HG03457 (cell line): ENCODE measurements around the gene LCN6.
"Not testable (repeated sequence)": the region's sequence is repeated elsewhere in the genome, so short reads cannot be mapped to it uniquely, and the experiment has no call there.

Source experiments
- ATAC-seq: cut with Tn5 transposase; IDR thresholded peaks from one replicate; pipeline ENCODE4 v1.9.1; 2021; ENCODE audit warnings: moderate number of reproducible peaks; ENCODE audit not compliant: unreplicated experiment

LCN6 gene

GRCh38 chr9:136711751-136712689 is 36.3 kb downstream of the LCN6 start, which contains the start of gene DIPK1B:
DIPK1B (plus strand) TSS chr9:136712572; CDS start chr9:136712666, 94 bp downstream.
- no peak for ATAC-seq

DNA sequence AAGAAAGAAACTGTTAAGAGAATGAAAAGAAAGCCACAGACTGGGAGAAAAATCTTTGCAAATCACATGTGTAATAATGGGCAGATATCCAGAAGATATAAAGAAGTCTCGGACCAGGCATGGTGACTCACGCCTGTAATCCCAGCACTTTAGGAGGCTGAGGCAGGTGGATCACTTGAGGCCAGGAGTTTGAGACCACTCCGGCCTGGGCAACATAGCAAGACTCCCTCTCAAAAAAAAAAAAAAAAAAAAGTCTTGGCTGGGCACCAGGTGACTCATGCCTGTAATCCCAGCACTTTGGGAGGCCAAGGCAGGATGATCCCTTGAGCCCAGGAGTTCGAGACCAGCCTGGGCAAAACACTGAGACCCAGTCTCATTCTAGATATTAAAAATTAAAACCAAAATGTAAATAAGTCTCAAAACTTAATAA is 37.1 kb downstream of the LCN6 start:
- ATAC-seq: not testable (repeated sequence)

- ATAC-seq: no peak
Observed at GRCh38 chr9:136710543-136710942, 37.8 kb downstream of the LCN6 start.

DNA sequence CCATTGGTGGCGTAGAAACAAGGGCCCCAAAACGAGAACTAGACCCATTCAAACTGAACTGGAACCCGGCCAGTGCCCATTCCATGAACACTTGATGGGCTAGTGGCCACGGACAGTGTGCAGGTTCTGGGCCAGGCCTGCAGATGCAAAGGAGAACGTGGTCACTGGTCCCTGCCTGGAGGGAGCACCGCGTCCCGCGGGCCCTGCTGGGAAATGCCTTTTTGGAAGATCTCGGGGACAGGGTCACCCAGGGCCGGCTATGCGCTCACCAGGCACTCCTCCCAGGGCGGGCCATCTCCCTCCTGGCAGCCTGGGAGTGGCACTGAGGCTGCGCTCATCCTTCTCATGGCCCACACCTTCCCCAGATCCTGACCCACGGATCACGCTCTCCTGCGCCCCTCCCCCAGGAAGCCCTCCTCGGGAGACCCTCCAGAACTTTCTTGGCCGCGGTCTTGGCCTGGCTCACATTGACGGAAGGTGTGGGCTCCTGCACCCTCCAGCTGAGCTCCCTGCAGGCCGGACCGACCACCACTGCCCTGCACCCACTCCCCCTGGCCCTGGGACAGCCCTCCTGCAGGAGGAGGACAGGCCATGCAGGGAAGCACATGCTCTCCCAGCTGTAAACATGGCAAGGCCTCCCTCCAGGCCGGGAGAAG is 38.7 kb downstream of the LCN6 start:
- no peak for ATAC-seq

DNA sequence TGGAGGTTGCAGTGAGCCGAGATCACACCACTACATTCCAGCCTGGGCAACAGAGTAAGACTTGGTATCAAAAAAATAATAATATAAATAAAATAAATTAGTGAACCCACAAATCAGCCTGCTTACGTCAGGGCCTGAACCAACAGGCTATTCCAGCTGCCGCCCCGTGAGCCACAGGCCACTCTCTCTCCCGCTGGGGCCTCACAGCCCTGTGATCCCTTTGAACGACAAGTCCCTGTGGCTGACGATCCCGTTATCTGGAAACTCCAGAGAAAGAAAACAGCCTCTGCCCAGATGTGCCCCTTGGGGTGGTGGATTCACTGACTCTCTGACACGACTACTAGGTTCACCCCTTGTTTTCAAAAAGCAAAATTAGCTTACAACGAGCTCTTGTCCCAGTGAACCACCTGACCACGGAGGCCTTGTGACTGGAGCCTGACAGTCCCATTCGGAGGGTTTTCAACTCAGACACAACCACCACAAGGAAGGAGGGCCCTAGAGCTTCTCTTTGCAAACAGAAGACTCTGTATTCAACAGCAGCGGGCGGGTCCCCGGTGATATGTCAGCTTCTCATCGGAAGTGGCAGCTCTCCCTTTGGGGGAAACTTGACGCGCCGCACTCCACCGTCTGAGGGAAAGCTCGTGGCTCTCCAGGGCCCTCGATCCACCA is 40.3 kb downstream of the LCN6 start:
- ATAC-seq: no peak

DNA sequence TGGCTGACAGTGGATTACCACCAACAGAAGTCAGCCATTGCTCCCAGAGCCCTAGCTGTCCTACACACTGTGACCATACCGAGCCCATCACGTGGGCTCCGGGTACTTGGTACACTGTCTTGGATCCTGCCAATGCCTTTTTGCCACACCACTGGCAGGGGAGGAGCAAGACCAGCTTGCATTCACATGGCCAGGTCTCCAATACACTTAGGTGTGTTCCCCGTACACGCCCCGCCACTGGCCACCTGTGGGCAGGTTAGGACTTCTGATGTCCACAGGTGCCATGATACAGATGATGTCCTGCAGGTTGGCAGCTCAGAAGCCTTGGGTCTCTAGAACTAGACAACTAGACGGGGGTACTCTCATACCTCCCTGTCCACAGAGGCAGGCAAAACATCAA is 41.3 kb downstream of the LCN6 start:
- ATAC-seq: no peak

- ATAC-seq: no peak
Observed at GRCh38 chr9:136705564-136705963, 42.8 kb downstream of the LCN6 start.

GRCh38 chr9:136704741-136705140 is 43.6 kb downstream of the LCN6 start:
- not testable (repeated sequence) for ATAC-seq

GRCh38 chr9:136703276-136703860 is 45.0 kb downstream of the LCN6 start:
- ATAC-seq: no peak

DNA sequence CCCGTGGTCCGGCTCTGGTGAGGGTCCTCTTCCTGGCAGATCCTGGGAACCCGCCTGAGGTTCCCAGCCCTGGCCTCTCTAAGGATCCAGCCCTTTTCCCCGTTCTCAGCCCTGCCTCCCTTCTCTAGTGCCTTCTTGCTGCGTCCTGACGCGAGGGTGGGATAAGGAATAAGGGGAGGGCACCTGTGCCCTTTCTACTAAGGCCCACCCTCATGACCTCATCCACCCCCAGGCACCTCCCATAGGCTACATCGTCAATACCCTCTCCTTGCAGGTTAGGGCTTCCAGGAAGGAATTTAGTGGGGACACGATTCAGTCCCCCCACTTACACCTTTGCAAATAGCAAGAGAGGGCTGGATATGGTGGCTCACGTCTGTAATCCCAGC is 46.7 kb downstream of the LCN6 start:
- ATAC-seq: no peak

GRCh38 chr9:136700959-136701667 is 47.2 kb downstream of the LCN6 start:
- no peak for ATAC-seq

- ATAC-seq: no peak
Observed at GRCh38 chr9:136700304-136700703, 48.0 kb downstream of the LCN6 start.

DNA sequence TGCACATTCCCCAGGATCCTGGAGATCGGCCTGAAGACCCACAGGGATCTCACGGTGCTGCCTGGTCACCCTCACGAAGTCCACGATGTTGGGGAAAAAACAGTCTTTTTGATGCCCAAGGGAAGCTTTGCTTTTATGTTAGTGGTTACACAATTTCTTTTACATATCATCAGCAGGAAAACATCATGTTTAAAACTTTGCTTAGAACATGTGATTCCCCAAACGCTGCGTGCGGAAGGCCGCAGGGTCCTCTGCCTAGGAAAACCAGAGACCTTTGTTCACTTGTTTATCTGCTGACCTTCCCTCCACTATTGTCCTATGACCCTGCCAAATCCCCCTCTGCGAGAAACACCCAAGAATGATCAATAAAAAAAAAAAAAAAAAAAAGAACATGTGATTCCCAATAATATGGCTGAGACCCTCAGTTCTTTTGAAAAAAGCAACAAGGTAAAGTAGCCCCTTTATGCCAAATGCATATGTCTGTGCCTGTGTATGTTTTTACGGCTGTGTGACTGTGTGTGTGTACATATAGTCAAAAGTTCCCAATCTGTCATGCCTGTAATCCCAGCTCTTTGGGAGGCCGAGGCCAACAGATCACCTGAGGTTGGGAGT is 49.6 kb downstream of the LCN6 start:
- no peak for ATAC-seq

GRCh38 chr9:136697821-136698526 is 50.4 kb downstream of the LCN6 start:
- no peak for ATAC-seq

- ATAC-seq: no peak
Observed at GRCh38 chr9:136697146-136697820, 51.0 kb downstream of the LCN6 start.

- no peak for ATAC-seq
Observed at GRCh38 chr9:136696502-136696901, 51.8 kb downstream of the LCN6 start.

DNA sequence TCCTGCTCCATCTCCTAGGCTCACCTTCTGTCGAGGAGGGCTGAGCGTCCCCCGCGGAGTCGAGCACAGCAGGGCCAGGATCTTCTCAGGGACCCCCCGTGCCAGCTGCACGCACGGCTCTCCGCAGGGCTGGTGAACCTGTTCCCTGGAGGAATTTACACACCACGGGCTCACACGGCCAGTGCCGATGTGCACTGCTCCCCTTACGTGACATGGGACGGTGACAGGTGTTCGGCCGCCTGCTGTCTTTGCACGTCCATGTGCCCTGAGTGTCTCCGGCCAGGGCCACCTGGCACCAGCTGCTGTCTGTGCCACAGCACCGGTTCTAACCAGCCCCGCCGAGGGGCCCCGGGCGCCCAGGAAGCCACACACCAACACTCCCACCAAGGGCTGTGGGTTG is 52.4 kb downstream of the LCN6 start:
- ATAC-seq: no peak

DNA sequence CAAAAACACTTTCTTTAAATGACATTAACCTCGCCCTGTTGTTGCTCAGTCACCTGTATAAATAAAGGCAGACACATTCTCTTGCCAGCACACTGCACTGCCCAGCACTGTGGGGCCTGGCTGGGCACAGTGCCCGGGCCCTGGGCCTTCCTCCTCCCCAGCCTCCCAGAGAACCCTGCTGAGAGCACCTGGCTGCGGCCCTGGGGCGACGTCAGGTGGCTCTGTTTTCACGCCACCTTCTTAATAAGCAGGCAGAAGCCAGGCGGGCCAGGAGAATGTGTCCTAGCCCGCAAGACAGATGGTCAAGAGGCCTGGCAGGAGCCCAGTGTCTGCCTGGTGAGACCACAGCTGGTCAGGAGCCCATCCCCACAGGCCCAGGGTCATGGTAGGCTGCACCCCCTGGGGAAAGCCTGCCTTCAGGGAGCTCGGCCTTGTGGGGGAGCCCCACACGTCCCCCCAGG is 52.9 kb downstream of the LCN6 start:
- no peak for ATAC-seq

DNA sequence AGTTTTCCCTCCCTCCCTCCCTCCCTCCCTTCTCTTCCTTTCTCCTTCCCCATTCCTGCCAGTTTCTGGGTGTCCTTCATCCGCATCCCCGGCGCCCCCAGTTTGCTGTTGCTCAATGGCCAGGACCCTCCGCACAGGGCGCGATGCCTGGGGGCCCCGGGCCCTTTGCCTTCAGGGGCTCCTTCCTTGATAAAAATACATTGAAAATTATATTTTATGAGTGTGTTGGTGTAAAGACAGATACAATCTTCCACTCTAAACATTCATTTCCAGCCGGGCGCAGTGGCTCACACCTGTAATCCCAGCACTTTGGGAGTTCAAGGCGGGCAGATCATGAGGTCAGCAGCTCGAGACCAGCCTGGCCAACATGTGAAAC is 53.5 kb downstream of the LCN6 start:
- ATAC-seq: no peak
